WTC11 (cell line): Measurements from ENCODE around the gene DLGAP3. TPM values are rescaled to one million over a fixed set of nuclear protein-coding genes. Genes with fewer than 3 reads are reported as not detected.

ENCODE experiments used
- ATAC-seq: fragments of 200-7000 bp; cut with Tn5 transposase; 2 replicates; pipeline ENCODE4 v1.10.0; 2021; ENCODE audit warnings: mild to moderate bottlenecking, moderate library complexity
- CTCF ChIA-PET: fragments of 300-600 bp; sonication (Branson Sonifier 250); formaldehyde crosslinking; loops from one replicate; lab custom pipeline; 2021; ENCODE audit warnings: antibody characterized with exemption; lab: Charles Lee
- POLR2A ChIA-PET: fragments of 350-600 bp; sonication (Branson Sonifier 250); formaldehyde crosslinking; loops from one replicate; lab custom pipeline; 2021; ENCODE audit warnings: antibody characterized with exemption; lab: Charles Lee
- DNase-seq: peaks from one replicate; pipeline ENCODE4 v3.0.0; 2021; ENCODE audit warnings: low spot score
- H3K27ac Mint-ChIP-seq: 2 replicates; pipeline ENCODE4 v1.8.0; 2021; ENCODE audit warnings: mixed read lengths
- H3K27me3 Mint-ChIP-seq: 2 replicates; pipeline ENCODE4 v1.8.0; 2021; ENCODE audit warnings: low read depth, mild to moderate bottlenecking, moderate library complexity, mixed read lengths
- H3K36me3 Mint-ChIP-seq: 2 replicates; pipeline ENCODE4 v1.8.0; 2021; ENCODE audit warnings: mixed read lengths
- H3K4me1 Mint-ChIP-seq: 2 replicates; pipeline ENCODE4 v1.8.0; 2022; ENCODE audit warnings: mixed read lengths
- H3K4me3 Mint-ChIP-seq: 2 replicates; pipeline ENCODE4 v1.8.0; 2021; ENCODE audit warnings: mild to moderate bottlenecking, moderate library complexity, mixed read lengths
- H3K9me3 Mint-ChIP-seq: 2 replicates; pipeline ENCODE4 v1.8.0; 2021; ENCODE audit warnings: mixed read lengths
- ATF6 ChIP-seq: sonication (generic); formaldehyde crosslinking; IDR thresholded peaks from 2 replicates; pipeline ENCODE4 v1.8.1; 2023; ENCODE audit warnings: mild to moderate bottlenecking, missing genetic modification reagents
- CREM ChIP-seq: sonication (generic); formaldehyde crosslinking; IDR thresholded peaks from 2 replicates; pipeline ENCODE4 v1.8.1; 2022; ENCODE audit warnings: mild to moderate bottlenecking, missing genetic modification reagents, moderate library complexity
- CTCF ChIP-seq: fragments of 200-600 bp; IDR thresholded peaks from 2 replicates; pipeline ENCODE4 v1.8.0; 2022; ENCODE audit warnings: antibody characterized with exemption
- NFATC4 ChIP-seq: fragments of 250-450 bp; sonication (Bioruptor Pico); IDR thresholded peaks from 2 replicates; pipeline ENCODE4 v1.9.0; 2021; ENCODE audit warnings: mild to moderate bottlenecking
- SMAD4 ChIP-seq: sonication (generic); formaldehyde crosslinking; IDR thresholded peaks from 2 replicates; pipeline ENCODE4 v1.8.0; 2022; ENCODE audit warnings: mild to moderate bottlenecking, missing genetic modification reagents
- USF2 ChIP-seq: sonication (generic); formaldehyde crosslinking; IDR thresholded peaks from 2 replicates; pipeline ENCODE4 v1.8.1; 2023; ENCODE audit warnings: mild to moderate bottlenecking, missing genetic modification reagents, moderate library complexity
- ZMAT4 ChIP-seq: fragments of 250-450 bp; sonication (Bioruptor Pico); IDR thresholded peaks from 2 replicates; pipeline ENCODE4 v1.9.0; 2021; ENCODE audit warnings: mild to moderate bottlenecking
- ZNF263 ChIP-seq: sonication (generic); formaldehyde crosslinking; IDR thresholded peaks from 2 replicates; pipeline ENCODE4 v1.8.1; 2022; ENCODE audit warnings: low read depth, mild to moderate bottlenecking, moderate library complexity, missing genetic modification reagents
- ZNF317 ChIP-seq: sonication (generic); formaldehyde crosslinking; IDR thresholded peaks from 2 replicates; pipeline ENCODE4 v1.8.1; 2023; ENCODE audit warnings: low read depth, mild to moderate bottlenecking, moderate library complexity, missing genetic modification reagents, borderline replicate concordance
- ZNF396 ChIP-seq: fragments of 250-450 bp; sonication (Bioruptor Pico); IDR thresholded peaks from 2 replicates; pipeline ENCODE4 v1.8.0; 2021; ENCODE audit warnings: mild to moderate bottlenecking, moderate library complexity, borderline replicate concordance
- ZNF532 ChIP-seq: fragments of 250-450 bp; sonication (Bioruptor Pico); IDR thresholded peaks from 2 replicates; pipeline ENCODE4 v1.9.0; 2021; ENCODE audit warnings: mild to moderate bottlenecking, borderline replicate concordance
- total RNA-seq: library from RNA; stranded (reverse); gene quantifications from 3 replicates; pipeline ENCODE4 v1.2.3, GENCODE V29; 2021

The DLGAP3 gene
- total RNA-seq, 1 experiment from 2014 or later: 11.3 TPM

GRCh38 chr1:34977858-34978257, 48.4 kb upstream of the DLGAP3 start (continued):
- TF ChIP-seq ZNF532 (CRISPR knock-in tag) (no peak), CREM (CRISPR knock-in tag) (no peak), CTCF (no peak)

- H3K4me1 Mint-ChIP-seq: peaks cover 13% of the 10 kb centered on the region
- ATAC-seq (no peak), DNase-seq (no peak)
- POLR2A ChIA-PET: no interaction called here
- H3K4me3 Mint-ChIP-seq: no peak overlapping the region
- no peaks in the 10 kb centered on the region for H3K9me3 Mint-ChIP-seq
- no peaks in the 10 kb centered on the region for H3K36me3 Mint-ChIP-seq
- peaks cover 3% of the 10 kb centered on the region; the same call in 1 of the 2 replicates for H3K27me3 Mint-ChIP-seq
- CTCF ChIA-PET: no interaction called here
- no peak for TF ChIP-seq ZNF396
- TF ChIP-seq ZNF317: no peak
- no peak for TF ChIP-seq USF2 (CRISPR knock-in tag)
- H3K27ac Mint-ChIP-seq: no peak overlapping the region
Measured at GRCh38 chr1:34977210-34977471, 47.7 kb upstream of the DLGAP3 start.

- H3K4me3 Mint-ChIP-seq: no peak overlapping the region
- no peak for TF ChIP-seq ZMAT4
- TF ChIP-seq ATF6 (CRISPR knock-in tag): no peak
- TF ChIP-seq ZNF263 (CRISPR knock-in tag): no peak
- no peak for TF ChIP-seq SMAD4 (CRISPR knock-in tag)
- no peak for TF ChIP-seq NFATC4 (CRISPR knock-in tag)
- ChIA-PET CTCF (interaction anchor here (2.3 kb wide), 1 partner anchor 124 kb away, joined by 8 read pairs; no protein-coding TSS in a partner anchor), POLR2A (no interaction called here)
- ATAC-seq (peak; percentile 28), DNase-seq (no peak)
- peaks cover 3% of the 10 kb centered on the region; the same call in 1 of the 2 replicates for H3K27me3 Mint-ChIP-seq
- H3K4me1 Mint-ChIP-seq: peaks cover 16% of the 10 kb centered on the region
- no peak overlapping the region for H3K27ac Mint-ChIP-seq
- no peaks in the 10 kb centered on the region for H3K9me3 Mint-ChIP-seq
- no peaks in the 10 kb centered on the region for H3K36me3 Mint-ChIP-seq
Measured at GRCh38 chr1:34976384-34977209, 47.1 kb upstream of the DLGAP3 start.
